HG02884 (cell line): Measurements from ENCODE around the gene FBXL17.

Experiments used
- ATAC-seq: cut with Tn5 transposase; IDR thresholded peaks from one replicate; pipeline ENCODE4 v1.9.1; 2021; ENCODE audit warnings: mild to moderate bottlenecking, moderate library complexity; ENCODE audit not compliant: unreplicated experiment

The FBXL17 gene

GRCh38 chr5:108375768-108376167, 6.1 kb downstream of the FBXL17 start:
- ATAC-seq = no peak

- ATAC-seq = no peak
These were observed 8.5 kb downstream of the FBXL17 start for GRCh38 chr5:108373426-108373825.

DNA sequence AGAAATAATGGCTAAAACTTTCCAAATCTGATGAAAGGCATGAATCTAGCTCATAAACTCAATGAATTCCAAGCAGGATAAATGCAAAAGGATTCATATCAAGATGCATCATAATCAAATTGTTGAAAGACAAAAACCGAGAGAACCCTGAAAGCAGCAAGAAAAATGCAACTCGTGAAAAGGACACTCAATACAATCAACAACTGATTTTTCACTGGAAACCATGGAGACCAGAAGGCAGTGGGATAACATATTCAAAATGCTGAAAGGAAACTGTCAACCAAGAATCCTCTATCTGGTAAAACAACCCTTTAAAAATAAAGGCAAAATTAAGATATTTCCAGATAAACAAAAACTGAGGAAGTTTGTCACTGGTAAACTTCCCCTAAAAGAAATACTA, 9.5 kb downstream of the FBXL17 start:
- ATAC-seq = no peak

DNA sequence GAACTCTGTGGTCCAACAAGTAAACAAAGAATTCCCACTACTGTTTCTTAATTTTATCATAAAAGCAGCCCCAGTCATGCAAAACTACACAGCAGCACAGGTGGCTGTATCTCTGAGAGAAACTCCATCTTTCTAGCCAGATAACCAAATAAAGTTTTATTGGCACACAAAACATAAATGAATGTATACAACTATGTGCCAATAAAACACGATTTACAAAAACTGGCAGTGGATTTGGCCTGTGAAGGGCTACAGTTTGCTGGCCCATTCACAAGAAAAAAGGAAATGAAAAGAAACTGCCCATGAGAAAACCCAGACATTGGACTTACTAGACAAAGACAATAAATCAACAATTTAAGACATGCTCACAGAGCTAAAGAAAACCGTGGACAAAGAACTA, 10.6 kb downstream of the FBXL17 start:
- ATAC-seq = no peak

- ATAC-seq = no peak
These were observed 12.7 kb downstream of the FBXL17 start for GRCh38 chr5:108369167-108369566.

DNA sequence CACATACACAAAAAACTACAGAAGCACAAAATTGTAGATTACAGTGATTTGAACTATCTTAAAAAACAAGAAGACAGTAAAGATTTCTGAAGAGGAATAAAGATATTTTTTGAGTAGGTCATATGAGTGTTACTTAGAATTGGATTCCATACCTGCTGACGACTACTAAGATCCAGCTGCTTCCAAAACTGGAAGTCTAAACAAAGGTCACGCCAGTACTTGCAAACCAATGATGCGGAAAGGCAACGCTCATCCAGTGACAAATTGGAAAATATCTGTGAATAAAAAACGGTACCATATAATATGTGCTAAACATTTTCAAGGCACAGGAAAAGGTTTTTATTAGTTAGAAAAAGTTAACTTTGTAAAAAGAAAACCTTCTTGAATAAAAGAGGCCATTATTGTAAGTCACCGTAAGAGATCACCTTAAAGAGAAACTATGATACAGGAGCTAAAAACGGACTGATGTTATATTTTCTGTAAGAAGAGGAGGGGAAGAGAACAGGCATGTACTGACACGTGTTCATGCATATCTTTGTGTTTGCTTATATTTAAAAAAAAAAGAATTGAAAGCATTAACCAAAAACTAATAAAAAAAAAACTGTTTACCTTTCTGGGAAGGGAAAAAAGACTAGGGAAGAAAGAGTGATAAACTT, 14.1 kb downstream of the FBXL17 start:
- no peak for ATAC-seq

GRCh38 chr5:108366500-108366899, 15.4 kb downstream of the FBXL17 start:
- no peak for ATAC-seq

DNA sequence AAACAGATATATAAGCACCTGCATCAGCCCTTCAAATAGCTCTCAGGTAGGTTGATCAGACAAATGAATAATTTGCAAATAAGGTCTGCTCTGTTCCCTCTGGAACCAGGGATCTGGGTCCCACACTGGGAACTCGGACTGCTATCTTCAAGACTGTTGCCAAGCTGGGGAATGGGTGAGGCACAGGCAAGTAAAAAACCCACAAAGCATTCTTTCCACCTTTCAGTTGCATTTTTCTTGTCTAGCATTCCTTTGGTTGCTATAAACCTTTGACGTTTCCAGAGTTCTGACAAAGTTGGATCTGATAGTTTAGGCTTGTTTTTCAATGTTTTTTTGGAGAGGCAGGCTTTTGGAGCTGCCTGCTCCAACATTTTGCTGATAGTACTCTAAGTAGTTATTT, 20.1 kb downstream of the FBXL17 start:
- no peak for ATAC-seq

DNA sequence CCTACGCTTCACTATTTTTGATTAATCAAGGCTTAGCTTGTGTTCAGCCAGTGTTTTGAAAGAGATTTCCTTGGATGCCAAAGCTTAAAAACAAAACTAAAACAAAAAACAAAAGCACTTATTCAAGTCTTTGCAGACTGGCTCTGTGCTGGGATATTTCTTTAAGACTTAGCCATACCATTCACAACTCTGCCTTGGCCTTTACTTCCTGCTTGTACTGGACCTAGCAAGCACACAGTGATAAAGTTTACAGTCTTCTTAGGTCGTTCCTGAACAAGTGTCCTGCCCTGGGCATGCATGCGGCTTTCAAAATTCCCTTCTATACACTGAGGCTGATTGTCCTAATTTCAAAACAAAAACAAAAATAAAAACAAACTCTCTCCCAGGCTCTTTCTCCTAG, 20.7 kb downstream of the FBXL17 start:
- no peak for ATAC-seq

- no peak for ATAC-seq
These were observed 21.6 kb downstream of the FBXL17 start for GRCh38 chr5:108360280-108360679.

DNA sequence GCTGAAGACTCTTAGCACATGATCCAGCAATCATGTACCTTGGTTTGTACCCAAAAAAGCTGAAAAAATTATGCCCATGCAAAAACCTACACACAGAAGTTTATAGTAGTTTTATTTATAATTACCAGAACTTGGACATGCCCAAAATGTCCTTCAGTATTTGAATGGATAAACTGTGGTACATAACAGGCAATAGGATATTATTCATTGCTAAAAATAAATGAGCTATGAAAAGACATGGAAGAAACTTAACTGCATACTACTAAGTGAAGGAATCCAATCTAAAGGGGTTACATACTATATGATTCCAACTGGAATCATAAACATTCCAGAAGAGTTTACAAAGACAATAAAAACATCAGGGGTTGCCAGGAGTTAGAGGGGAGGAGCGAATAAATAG, 25.6 kb downstream of the FBXL17 start:
- no peak for ATAC-seq

- ATAC-seq = no peak
These were observed 28.8 kb downstream of the FBXL17 start for GRCh38 chr5:108353087-108353486.

- peak; percentile 85 for ATAC-seq
These were observed 36.2 kb downstream of the FBXL17 start for GRCh38 chr5:108345541-108346171.

- ATAC-seq = no peak
These were observed 37.6 kb downstream of the FBXL17 start for GRCh38 chr5:108344103-108344822.

- ATAC-seq = no peak
These were observed 40.0 kb downstream of the FBXL17 start for GRCh38 chr5:108341866-108342265.

DNA sequence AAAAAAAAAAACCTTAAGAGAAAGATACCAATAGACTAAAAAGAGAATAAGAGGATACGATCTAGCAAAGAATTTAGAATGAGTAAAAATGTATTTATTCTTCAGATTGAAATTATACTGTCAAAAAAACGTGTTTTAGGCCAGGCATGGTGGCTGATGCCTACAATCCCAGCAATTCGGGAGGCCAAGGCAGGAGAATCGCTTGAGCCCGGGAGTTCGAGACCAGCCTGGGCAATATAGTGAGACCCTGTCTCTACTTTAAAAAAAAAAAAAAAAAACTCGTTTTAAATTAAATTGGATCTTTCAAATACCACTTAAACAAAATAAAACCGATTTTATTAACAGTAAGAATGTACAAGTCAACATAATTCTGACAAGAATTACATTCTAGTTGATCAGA, 41.8 kb downstream of the FBXL17 start:
- ATAC-seq = no peak

DNA sequence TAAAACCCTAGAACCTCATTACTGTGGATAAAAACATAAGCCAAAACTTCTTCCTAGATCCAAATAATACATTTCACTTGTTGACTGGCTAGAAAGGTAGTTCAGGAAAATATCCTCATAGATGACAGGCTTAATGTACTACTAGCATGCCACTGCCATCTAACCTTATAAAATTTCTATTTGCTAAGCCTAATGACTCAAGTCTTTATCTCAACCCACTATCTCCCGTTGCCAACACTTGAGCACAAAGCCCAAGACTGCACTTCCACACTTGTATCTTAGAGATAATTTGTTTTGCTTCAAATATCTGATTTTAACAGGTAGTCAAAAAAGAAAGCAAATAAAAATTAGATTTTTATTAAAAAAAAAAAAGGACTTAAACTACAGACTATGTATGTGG, 42.7 kb downstream of the FBXL17 start:
- no peak for ATAC-seq

GRCh38 chr5:108334225-108334624, 47.7 kb downstream of the FBXL17 start:
- no peak for ATAC-seq

DNA sequence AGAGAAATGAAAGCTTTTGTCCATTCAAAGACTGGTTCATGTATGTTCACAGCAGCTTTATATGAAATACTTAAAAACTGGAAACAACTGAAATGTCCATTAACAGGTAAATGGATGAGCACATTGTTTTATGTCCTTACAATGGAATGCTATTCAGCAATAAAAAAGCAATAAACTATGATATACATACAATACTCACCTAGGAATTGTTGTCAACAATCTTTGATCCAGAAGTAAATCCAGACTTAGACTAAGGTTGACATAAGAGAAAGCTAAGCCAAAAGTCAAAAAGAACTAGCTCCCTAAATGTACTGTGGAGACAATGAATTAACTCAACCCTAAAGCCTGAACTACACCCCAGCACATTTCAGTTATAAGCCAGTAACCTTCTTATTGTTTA, 54.9 kb downstream of the FBXL17 start:
- ATAC-seq = no peak

GRCh38 chr5:108324886-108325285, 57.0 kb downstream of the FBXL17 start:
- no peak for ATAC-seq

DNA sequence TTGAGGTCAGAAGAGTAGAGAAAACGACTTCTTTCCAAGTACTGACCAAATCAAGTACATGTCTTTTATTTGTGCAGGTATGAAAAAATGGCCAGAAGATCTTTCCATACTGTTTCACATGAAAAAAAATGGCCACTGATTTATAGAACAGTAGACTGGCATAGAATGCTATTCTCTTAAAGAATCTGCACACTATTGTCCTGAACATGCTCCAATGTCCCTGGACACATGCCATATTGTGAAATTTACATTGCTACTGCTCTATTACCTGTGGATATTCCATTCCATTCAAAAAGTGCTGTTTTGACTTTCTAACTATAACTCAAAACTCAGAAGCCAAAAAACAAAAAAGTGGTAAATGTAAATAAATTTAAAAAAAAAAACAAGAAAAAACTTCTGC, 60.6 kb downstream of the FBXL17 start:
- no peak for ATAC-seq

DNA sequence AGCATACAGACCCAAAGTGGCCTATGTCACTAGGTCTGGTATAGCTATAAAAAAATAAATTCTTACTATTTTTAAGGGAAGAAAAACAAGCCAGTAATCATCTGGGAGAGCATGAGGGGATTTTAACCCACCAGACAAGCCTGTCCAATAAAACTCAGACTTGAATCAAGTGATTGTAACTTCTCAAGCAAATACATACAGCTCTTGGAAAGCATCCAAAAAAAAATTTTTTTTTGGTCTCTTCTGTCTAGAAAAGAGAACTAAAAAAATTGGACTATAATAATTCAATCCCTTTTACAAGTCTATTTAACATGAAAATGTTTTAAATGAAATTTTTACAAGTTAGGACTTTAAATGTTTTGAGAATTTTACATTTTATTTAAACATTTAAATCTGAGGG, 61.7 kb downstream of the FBXL17 start:
- no peak for ATAC-seq
